ENCODE measurements around the gene FAF1. TPM values are rescaled to one million over a fixed set of nuclear protein-coding genes. Genes with fewer than 3 reads are reported as not detected.
A peak's percentile ranks its signal among the peaks of the same experiment; 100 is the strongest.

The FAF1 gene
- total RNA-seq, 2 donors from 2014 or later = 25.5 to 68.6 TPM

DNA sequence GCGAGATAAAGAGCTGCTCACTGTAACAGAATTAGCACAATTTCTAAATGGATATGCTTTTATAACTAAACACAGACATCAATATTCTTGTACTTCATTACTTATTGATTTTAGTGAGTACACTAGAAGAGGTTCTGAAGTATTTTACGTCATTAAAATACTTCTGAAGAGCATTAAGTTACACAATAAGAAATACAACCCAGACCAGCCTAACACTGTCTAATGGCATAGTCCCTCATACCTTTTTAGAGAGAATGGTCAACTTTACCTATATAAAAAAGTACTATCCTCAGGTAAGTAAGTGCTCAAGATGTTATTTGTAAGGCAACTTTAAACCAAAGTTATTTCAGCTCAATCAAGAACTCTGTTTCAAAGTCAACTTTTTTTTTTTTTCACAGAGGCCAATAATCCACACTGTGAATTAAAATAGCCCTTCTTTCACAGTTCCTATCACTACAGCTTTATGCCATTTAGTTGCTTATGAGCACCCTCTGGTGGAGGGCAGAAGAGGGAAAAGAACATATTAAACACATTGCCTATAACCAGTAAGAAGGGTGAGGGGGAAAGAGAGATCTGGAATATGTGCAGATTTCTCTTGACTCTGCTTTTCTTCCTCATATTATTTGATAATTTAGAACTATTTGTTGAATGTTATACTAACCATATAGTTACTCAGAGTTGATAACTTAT lies 354.7 kb downstream of the FAF1 start:
- Histone ChIP-seq H3K4me3 (no peak overlapping the region), H3K9me3 (no peaks in the 10 kb centered on the region), H3K27me3 (replicated peaks; ENCODE audit: insufficient read depth) (no peaks in the 10 kb centered on the region), H3K36me3 (no peaks in the 10 kb centered on the region), H3K27ac (no peak overlapping the region), H3K4me1 (ENCODE audit: control insufficient read depth in 1 of 2, low read depth in 2 of 2) (peaks cover 0 to 16% of the 10 kb centered on the region in 2 donors)
- TF ChIP-seq, protein P1, sequence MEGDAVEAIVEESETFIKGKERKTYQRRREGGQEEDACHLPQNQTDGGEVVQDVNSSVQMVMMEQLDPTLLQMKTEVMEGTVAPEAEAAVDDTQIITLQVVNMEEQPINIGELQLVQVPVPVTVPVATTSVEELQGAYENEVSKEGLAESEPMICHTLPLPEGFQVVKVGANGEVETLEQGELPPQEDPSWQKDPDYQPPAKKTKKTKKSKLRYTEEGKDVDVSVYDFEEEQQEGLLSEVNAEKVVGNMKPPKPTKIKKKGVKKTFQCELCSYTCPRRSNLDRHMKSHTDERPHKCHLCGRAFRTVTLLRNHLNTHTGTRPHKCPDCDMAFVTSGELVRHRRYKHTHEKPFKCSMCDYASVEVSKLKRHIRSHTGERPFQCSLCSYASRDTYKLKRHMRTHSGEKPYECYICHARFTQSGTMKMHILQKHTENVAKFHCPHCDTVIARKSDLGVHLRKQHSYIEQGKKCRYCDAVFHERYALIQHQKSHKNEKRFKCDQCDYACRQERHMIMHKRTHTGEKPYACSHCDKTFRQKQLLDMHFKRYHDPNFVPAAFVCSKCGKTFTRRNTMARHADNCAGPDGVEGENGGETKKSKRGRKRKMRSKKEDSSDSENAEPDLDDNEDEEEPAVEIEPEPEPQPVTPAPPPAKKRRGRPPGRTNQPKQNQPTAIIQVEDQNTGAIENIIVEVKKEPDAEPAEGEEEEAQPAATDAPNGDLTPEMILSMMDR (IDR thresholded peaks at IDR 0.05) = no peak
- no peak for ATAC-seq (ENCODE audit: insufficient number of reproducible peaks, low FRiP score, low read depth)
- DNase-seq (ENCODE audit: low spot score) = no peak

DNA sequence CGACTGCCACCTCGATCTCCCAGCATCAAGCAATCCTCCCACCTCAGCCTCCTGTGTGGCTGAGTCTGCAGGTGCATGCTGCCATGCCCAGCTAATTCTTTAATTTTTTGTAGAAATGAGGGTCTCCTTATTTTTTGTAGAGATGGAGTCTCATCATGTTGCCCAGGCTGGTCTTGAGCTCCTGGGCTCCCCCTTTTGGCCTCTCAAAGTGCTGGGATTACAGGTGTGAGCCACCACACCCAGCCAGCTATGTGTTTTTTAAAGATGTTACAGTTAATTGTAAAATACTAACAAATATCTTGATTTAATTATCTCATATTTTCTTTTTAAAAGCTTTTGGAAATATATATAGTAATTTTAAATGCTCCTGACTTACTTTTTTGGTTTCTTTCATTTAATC lies 355.5 kb downstream of the FAF1 start:
- TF ChIP-seq, protein P1 (IDR thresholded peaks at IDR 0.05) = no peak

DNA sequence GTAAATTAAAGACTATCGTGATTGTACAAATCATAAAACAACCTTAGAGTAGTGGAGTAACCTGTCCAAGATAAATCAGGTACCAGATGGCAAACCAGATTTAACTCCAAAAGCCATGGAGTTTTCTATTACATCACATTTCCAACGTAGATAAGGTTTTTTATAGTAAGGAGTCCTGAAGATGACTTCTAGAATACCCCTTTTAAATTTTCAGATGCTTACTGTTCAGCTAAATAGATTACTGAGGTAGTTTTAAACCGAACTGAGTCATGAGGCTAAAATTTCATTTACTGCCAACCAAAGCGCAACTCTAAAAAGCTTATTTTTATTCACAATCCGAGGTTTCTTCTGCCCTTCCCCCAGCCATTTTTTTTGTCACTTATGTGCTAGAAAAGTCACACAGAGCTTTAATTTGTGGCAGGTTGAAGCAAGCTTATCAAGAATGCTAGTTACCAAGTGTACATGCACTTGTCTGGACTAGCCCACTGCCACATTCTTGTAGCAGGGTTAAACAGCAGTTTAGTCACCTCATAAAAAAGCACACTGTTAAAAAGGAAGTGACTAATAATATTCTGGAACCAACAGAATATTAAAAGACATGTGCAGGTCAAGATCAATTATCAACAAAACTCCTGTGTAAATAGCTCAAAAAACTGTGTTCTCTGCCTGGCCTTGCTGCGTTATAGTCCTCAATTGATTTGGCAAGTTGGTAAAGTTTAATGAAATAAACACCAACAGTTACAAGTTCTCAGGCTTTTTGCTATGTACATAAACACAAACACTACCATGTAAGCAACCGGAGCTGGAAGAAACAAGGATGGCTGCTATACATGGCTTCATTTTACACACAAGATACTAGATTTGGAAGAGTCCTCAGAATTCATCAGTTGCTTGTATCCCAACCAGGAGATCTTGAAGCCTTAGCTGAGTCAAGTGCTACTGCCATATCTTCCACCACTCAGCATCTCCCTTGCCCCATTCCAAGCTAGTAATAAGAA lies 356.5 kb downstream of the FAF1 start:
- H3K9me3 ChIP-seq = no peaks in the 10 kb centered on the region
- H3K4me1 ChIP-seq (ENCODE audit: control insufficient read depth in 1 of 2, low read depth in 2 of 2) = peaks cover 0 to 16% of the 10 kb centered on the region in 2 donors
- ATAC-seq (ENCODE audit: insufficient number of reproducible peaks, low FRiP score, low read depth) (peak; percentile 50), DNase-seq (ENCODE audit: low spot score) (no peak)
- no peaks in the 10 kb centered on the region for H3K27me3 ChIP-seq (replicated peaks; ENCODE audit: insufficient read depth)
- no peaks in the 10 kb centered on the region for H3K36me3 ChIP-seq
- peak overlapping the region in 1 of 2 donors; percentile 40 for H3K27ac ChIP-seq
- TF ChIP-seq, protein P1 (IDR thresholded peaks at IDR 0.05) = no peak
- H3K4me3 ChIP-seq = peak overlapping the region; percentile 4

More for the DNA sequence above, 355.5 kb downstream of the FAF1 start:
- H3K36me3 ChIP-seq = no peaks in the 10 kb centered on the region
- no peak for ATAC-seq (ENCODE audit: insufficient number of reproducible peaks, low FRiP score, low read depth)
- H3K27me3 ChIP-seq (replicated peaks; ENCODE audit: insufficient read depth) = no peaks in the 10 kb centered on the region
- no peak overlapping the region for H3K4me3 ChIP-seq
- H3K4me1 ChIP-seq (ENCODE audit: control insufficient read depth in 1 of 2, low read depth in 2 of 2) = peaks cover 0 to 16% of the 10 kb centered on the region in 2 donors
- no peak for DNase-seq (ENCODE audit: low spot score)
- no peaks in the 10 kb centered on the region for H3K9me3 ChIP-seq
- peak overlapping the region in 1 of 2 donors; percentile 40 for H3K27ac ChIP-seq

DNA sequence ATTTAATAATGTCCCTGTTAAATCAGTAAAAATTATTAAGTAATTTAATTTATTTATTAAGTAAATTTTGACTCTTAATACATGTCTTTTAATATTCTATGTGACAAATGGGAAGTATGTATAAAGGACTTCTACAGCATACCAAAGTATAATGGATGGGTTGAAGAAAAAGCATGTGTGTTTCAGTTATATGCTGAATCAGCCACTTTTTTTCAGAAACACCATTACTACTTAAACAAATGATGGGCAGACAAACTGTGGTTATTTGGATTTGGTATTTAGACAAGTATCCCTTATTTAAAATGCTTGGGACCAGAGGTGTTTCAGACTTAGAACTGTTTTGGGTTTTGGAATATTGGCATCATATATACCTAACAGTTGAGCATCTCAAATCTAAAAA lies 360.5 kb downstream of the FAF1 start:
- Histone ChIP-seq H3K4me3 (no peak overlapping the region), H3K27me3 (replicated peaks; ENCODE audit: insufficient read depth) (no peaks in the 10 kb centered on the region), H3K9me3 (no peaks in the 10 kb centered on the region), H3K36me3 (no peaks in the 10 kb centered on the region), H3K27ac (no peak overlapping the region), H3K4me1 (ENCODE audit: control insufficient read depth in 1 of 2, low read depth in 2 of 2) (peaks cover 0 to 16% of the 10 kb centered on the region in 2 donors)
- TF ChIP-seq, protein P1 (IDR thresholded peaks at IDR 0.05) = no peak
- DNase-seq (ENCODE audit: low spot score) (no peak), ATAC-seq (ENCODE audit: insufficient number of reproducible peaks, low FRiP score, low read depth) (no peak)

DNA sequence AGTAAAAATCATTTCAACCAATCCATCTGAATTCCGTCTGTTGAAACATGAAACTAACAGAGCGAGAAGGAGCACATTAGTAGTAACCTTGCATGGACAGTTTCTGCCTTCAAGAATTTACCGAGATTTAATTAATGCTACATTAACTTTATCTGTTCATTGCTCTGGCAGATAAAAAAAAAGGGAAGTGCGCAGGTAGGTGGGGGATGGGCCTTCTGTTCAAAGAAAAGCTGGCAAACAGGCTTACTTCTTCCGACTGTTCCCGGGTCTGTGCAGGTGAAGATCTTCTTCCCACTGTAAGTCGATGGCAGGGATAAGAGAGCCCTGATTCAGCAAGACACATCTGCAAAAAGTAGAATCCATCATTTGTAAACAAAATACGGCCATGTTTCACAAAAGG lies 364.2 kb downstream of the FAF1 start:
- H3K9me3 ChIP-seq = no peaks in the 10 kb centered on the region
- TF ChIP-seq, protein P1 (IDR thresholded peaks at IDR 0.05) = no peak
- DNase-seq (ENCODE audit: low spot score) = no peak
- H3K4me3 ChIP-seq = no peak overlapping the region
- H3K27ac ChIP-seq = no peak overlapping the region
- no peaks in the 10 kb centered on the region for H3K36me3 ChIP-seq
- no peaks in the 10 kb centered on the region for H3K27me3 ChIP-seq (replicated peaks; ENCODE audit: insufficient read depth)
- ATAC-seq (ENCODE audit: insufficient number of reproducible peaks, low FRiP score, low read depth) = no peak
- H3K4me1 ChIP-seq (ENCODE audit: control insufficient read depth in 1 of 2, low read depth in 2 of 2) = no peaks in the 10 kb centered on the region

Measured in thoracic aorta (tissue), 2 donors.